Activated T-helper 17 cell treated with anti-CD3 and anti-CD28 coated beads, Interleukin-2, amount 50 U/mL, for 72 hours (primary cell): Measurements from ENCODE around the gene ASB9. TPM values are rescaled to one million over a fixed set of nuclear protein-coding genes. Genes with fewer than 3 reads are reported as not detected.
"Not testable (repeated sequence)": the region's sequence is repeated elsewhere in the genome, so short reads cannot be mapped to it uniquely, and the experiment has no call there.

Experiments
- ATAC-seq: fragments of 150-1000 bp; cut with Tn5 transposase; replicated peaks from 2 replicates; pipeline ENCODE4 v1.10.0; 2021; ENCODE audit warnings: mild to moderate bottlenecking, moderate library complexity
- H3K27ac Mint-ChIP-seq: one replicate; pipeline ENCODE4 v1.8.0; 2022; ENCODE audit warnings: mixed read lengths
- H3K27me3 Mint-ChIP-seq: one replicate; pipeline ENCODE4 v1.8.0; 2022; ENCODE audit warnings: mixed read lengths
- H3K36me3 Mint-ChIP-seq: one replicate; pipeline ENCODE4 v1.8.0; 2022; ENCODE audit warnings: low read depth, mild to moderate bottlenecking, mixed read lengths
- H3K4me1 Mint-ChIP-seq: one replicate; pipeline ENCODE4 v1.8.0; 2022; ENCODE audit warnings: mixed read lengths
- H3K4me3 Mint-ChIP-seq: one replicate; pipeline ENCODE4 v1.8.0; 2022; ENCODE audit warnings: mild to moderate bottlenecking, mixed read lengths
- H3K9me3 Mint-ChIP-seq: one replicate; pipeline ENCODE4 v1.8.0; 2022; ENCODE audit warnings: mixed read lengths
- total RNA-seq, 2 donors: library from RNA; stranded (reverse); gene quantifications; one replicate each; pipeline ENCODE4 v1.2.3, GENCODE V29; 2022

The ASB9 gene
- 1 to 10 TPM; 1.5 to 3.1 TPM for total RNA-seq

DNA sequence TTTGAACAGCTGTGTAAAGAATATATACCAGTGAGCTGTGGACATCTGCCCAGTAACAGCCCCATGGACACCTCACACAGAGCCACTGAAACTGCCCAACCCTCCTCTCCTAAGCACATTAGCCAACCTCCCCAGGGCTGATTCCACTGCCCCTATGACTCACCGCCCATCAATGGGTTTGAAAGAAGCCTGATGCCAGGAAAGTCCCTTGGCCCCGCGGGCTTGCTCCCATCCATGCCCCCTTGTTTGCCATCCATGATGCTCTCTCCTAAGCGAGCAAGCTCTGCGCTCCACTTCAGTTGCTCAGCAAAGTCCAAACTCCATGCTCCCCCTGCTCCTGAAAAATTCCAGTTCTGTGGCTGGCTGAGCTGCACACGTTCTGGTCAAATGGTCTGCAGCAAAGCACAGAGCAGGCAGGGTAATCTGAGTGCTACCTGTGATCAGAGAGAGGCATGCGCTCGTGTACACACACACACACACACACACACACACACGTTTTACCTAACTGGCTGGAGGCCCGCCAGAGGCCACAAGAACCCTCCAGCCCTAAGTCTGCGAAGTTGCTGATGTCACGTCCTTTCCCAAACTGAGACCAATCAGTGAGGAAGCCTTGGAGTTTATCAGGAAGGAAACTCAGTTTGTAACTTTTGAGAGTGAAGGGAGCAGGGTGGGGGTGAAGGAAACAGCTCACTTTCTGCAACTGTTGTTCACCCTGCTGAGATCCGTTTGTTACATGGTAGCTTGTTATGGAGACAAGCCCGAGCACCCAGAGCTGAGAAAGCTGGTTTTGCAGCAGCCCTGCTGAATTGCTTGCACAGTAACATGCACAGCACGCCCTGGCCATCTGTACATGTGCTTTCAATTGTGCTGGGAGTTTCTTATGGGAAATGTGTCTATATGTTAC is at the start of gene ASB9:
Gene ASB9 (minus strand): TSS at position 466 of the 904 bp plus-strand sequence. CDS start 209 bp downstream, at position 257.
- peak; percentile 73 for ATAC-seq
- Mint-ChIP-seq H3K4me1 (no peaks in the 10 kb centered on the region), H3K36me3 (no peaks in the 10 kb centered on the region), H3K9me3 (no peaks in the 10 kb centered on the region), H3K27me3 (no peaks in the 10 kb centered on the region), H3K27ac (no peak within 1 kb of the TSS), H3K4me3 (peak within 1 kb of the TSS; percentile 62)

- H3K4me3 Mint-ChIP-seq = no peak overlapping the region
Observed at GRCh38 chrX:15319075-15319474, 49.2 kb upstream of the ASB9 start.

DNA sequence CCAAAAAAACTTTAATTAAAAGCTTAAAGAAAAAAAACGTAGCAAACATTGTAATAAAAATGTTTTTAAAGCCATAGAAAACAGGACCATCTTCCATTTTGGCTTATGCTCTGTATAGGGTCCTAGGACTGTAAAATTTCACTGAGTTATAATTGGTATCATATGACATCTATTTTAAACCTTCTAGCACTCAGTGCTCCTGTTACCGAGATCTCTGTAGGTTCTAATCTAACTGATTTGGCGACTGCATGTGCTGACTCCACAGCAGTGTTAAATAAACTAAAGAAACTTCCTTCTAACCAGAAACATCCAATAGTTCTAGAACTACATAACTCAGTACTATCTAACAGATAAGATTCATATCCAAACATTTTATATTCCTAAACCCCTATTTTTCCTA is 45.6 kb upstream of the ASB9 start, which contains the start of gene ASB11:
Gene ASB11 (minus strand): TSS at position 132 of the 400 bp plus-strand sequence. CDS start 35 bp downstream, at position 97.
- no peak within 1 kb of the TSS for H3K27ac Mint-ChIP-seq
- no peaks in the 10 kb centered on the region for H3K9me3 Mint-ChIP-seq
- no peak for ATAC-seq
- no peaks in the 10 kb centered on the region for H3K4me1 Mint-ChIP-seq
- no peak within 1 kb of the TSS for H3K4me3 Mint-ChIP-seq
- no peaks in the 10 kb centered on the region for H3K27me3 Mint-ChIP-seq
- peaks cover 18% of the 10 kb centered on the region for H3K36me3 Mint-ChIP-seq

More at GRCh38 chrX:15319075-15319474, 49.2 kb upstream of the ASB9 start:
- Mint-ChIP-seq H3K27ac (no peak overlapping the region), H3K9me3 (no peaks in the 10 kb centered on the region), H3K4me1 (no peaks in the 10 kb centered on the region), H3K27me3 (no peaks in the 10 kb centered on the region), H3K36me3 (peaks cover 54% of the 10 kb centered on the region)
- ATAC-seq = no peak

- no peak for ATAC-seq
- H3K27me3 Mint-ChIP-seq = no peaks in the 10 kb centered on the region
- H3K4me1 Mint-ChIP-seq = no peaks in the 10 kb centered on the region
- H3K27ac Mint-ChIP-seq = no peak overlapping the region
- H3K36me3 Mint-ChIP-seq = peaks cover 11% of the 10 kb centered on the region
- H3K4me3 Mint-ChIP-seq = no peak overlapping the region
- H3K9me3 Mint-ChIP-seq = no peaks in the 10 kb centered on the region
Observed at GRCh38 chrX:15314472-15314871, 44.6 kb upstream of the ASB9 start.

GRCh38 chrX:15311119-15311518 is 41.2 kb upstream of the ASB9 start:
- Mint-ChIP-seq H3K4me1 (no peaks in the 10 kb centered on the region), H3K27me3 (no peaks in the 10 kb centered on the region), H3K4me3 (no peak overlapping the region), H3K36me3 (no peaks in the 10 kb centered on the region), H3K27ac (no peak overlapping the region), H3K9me3 (no peaks in the 10 kb centered on the region)
- no peak for ATAC-seq

GRCh38 chrX:15310117-15310516 is 40.2 kb upstream of the ASB9 start:
- H3K4me3 Mint-ChIP-seq = no peak overlapping the region
- no peaks in the 10 kb centered on the region for H3K4me1 Mint-ChIP-seq
- H3K9me3 Mint-ChIP-seq = no peaks in the 10 kb centered on the region
- no peaks in the 10 kb centered on the region for H3K36me3 Mint-ChIP-seq
- no peak for ATAC-seq
- H3K27ac Mint-ChIP-seq = no peak overlapping the region
- H3K27me3 Mint-ChIP-seq = no peaks in the 10 kb centered on the region

GRCh38 chrX:15305899-15306298 is 36.0 kb upstream of the ASB9 start:
- H3K27ac Mint-ChIP-seq, ATAC-seq, H3K4me1 Mint-ChIP-seq, H3K9me3 Mint-ChIP-seq, H3K36me3 Mint-ChIP-seq, H3K4me3 Mint-ChIP-seq, H3K27me3 Mint-ChIP-seq: not testable (repeated sequence)

DNA sequence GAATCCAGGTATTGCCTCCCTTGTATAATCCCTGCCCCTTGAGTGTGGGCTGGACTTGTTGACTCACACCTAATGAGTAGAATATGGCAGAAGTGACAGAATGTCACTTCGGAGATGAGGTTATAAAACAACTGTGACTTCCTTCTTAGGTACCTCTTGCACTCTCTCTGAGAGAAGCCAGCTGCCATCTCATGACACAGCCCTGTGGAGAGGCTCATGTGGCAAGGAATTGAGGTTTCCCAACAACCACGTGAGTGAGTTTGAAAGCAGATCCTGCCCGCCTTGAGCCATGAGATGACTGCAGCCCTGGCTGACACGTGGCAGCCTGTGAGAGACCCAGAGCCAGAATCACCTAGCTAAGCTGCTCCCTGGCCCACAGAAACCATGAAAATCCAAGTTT is 32.0 kb upstream of the ASB9 start:
- Mint-ChIP-seq H3K4me1 (no peaks in the 10 kb centered on the region), H3K4me3 (no peak overlapping the region), H3K9me3 (no peaks in the 10 kb centered on the region), H3K27ac (peak overlapping the region; percentile 74), H3K27me3 (no peaks in the 10 kb centered on the region), H3K36me3 (no peaks in the 10 kb centered on the region)
- ATAC-seq = peak; percentile 96

DNA sequence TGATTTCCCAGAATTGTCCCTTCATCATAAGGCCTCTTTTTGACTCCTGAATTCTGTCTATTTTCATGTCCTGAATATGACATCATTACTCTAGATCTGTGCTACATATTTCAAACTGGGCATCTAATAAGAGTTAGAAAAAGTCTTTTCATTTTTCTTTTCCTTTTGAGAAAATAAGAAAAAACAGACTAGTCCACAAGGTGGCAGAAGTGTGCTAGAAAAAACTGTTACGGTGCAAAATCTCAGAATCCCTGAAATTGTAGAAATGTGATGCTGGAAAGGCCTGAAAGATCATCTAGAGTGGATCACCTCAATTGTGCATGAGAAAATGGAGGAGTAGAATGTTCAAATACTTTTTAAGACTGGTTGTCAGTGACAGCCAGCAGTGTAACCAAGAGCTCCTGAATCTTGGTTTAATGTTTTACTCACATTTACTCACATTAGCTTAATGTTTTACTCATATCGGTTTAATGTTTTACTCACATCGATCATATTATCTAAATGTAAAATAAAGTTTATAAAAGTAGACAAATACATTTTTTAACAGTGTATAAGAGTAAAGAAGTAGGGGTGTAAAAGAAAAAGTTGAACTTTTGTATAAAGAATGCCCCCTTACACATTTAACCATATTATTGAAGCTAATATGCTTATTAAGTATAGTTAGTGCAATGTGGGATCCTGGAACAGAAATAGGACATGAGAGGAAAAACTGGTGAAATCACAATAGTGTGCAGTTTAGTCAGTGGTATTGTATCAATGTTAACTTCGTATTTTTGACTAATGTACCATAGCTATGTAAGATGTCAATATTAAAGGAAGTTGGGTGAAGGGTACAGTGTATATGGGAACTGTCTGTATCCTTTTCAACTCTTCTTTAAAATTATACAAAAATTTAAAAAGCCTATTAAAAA is 30.3 kb upstream of the ASB9 start:
- no peaks in the 10 kb centered on the region for H3K36me3 Mint-ChIP-seq
- no peaks in the 10 kb centered on the region for H3K9me3 Mint-ChIP-seq
- ATAC-seq = no peak
- no peak overlapping the region for H3K27ac Mint-ChIP-seq
- no peaks in the 10 kb centered on the region for H3K4me1 Mint-ChIP-seq
- no peak overlapping the region for H3K4me3 Mint-ChIP-seq
- H3K27me3 Mint-ChIP-seq = no peaks in the 10 kb centered on the region

- Mint-ChIP-seq H3K4me1 (no peaks in the 10 kb centered on the region), H3K27ac (no peak overlapping the region), H3K4me3 (no peak overlapping the region), H3K36me3 (no peaks in the 10 kb centered on the region), H3K27me3 (no peaks in the 10 kb centered on the region), H3K9me3 (no peaks in the 10 kb centered on the region)
- ATAC-seq = no peak
Observed at GRCh38 chrX:15298780-15299179, 28.9 kb upstream of the ASB9 start.

GRCh38 chrX:15298201-15298600 is 28.3 kb upstream of the ASB9 start:
- Mint-ChIP-seq H3K27ac (no peak overlapping the region), H3K4me3 (no peak overlapping the region), H3K36me3 (no peaks in the 10 kb centered on the region), H3K4me1 (no peaks in the 10 kb centered on the region), H3K9me3 (no peaks in the 10 kb centered on the region), H3K27me3 (no peaks in the 10 kb centered on the region)
- ATAC-seq = no peak

GRCh38 chrX:15293451-15293850 is 23.6 kb upstream of the ASB9 start:
- ATAC-seq = no peak
- Mint-ChIP-seq H3K27ac (no peak overlapping the region), H3K4me1 (no peaks in the 10 kb centered on the region), H3K27me3 (no peaks in the 10 kb centered on the region), H3K4me3 (no peak overlapping the region), H3K36me3 (no peaks in the 10 kb centered on the region), H3K9me3 (no peaks in the 10 kb centered on the region)

DNA sequence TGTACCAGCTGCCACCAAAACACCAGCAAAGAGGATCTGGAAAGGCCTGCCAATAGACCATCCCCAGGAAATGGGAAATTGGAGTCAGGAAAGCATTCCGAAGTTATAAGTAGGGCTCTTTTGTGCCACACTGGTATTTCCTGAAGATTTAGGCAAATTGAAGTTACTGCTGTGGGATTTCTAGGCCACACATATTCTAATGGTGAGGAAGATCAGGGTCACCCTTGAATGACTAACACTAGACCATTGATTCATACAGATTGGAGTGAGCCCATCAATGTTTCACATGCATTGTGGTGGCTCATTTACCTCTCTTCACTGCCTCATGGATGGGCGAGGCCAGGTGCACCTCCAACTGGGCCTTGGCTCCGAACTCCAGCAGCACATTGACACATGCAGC is 23.0 kb upstream of the ASB9 start:
- H3K36me3 Mint-ChIP-seq = no peaks in the 10 kb centered on the region
- H3K4me1 Mint-ChIP-seq = no peaks in the 10 kb centered on the region
- no peak for ATAC-seq
- no peak overlapping the region for H3K4me3 Mint-ChIP-seq
- H3K9me3 Mint-ChIP-seq = no peaks in the 10 kb centered on the region
- no peak overlapping the region for H3K27ac Mint-ChIP-seq
- H3K27me3 Mint-ChIP-seq = no peaks in the 10 kb centered on the region

DNA sequence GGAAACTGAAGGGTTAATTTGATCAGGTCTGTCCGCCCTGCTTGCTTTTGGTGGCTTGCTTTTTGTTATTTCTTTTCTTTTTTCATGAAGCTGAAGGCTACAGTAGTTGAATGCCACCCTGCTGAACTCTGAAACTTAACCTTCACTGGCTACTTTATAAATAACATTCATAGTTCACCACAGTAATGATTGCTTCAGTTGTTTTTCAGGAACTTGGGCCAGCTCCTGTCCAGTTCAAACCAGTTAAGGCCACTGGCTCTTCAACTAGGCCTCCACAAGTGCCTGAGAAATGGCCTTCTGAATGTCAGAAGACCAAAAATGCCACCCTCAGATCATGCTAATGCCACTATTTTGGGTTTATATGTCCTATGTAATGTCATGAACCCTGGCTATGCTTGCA is 7.7 kb upstream of the ASB9 start:
- H3K36me3 Mint-ChIP-seq = no peaks in the 10 kb centered on the region
- H3K4me1 Mint-ChIP-seq = no peaks in the 10 kb centered on the region
- H3K4me3 Mint-ChIP-seq = no peak overlapping the region
- H3K9me3 Mint-ChIP-seq = no peaks in the 10 kb centered on the region
- H3K27ac Mint-ChIP-seq = no peak overlapping the region
- H3K27me3 Mint-ChIP-seq = peaks cover 8% of the 10 kb centered on the region
- ATAC-seq = no peak
